Colonic mucosa (tissue), 4 donors: ENCODE data around the gene ZCCHC17. TPM values are rescaled to one million over a fixed set of nuclear protein-coding genes. Genes with fewer than 3 reads are reported as not detected.

Experiments
- DNase-seq: peaks from one replicate; pipeline ENCODE4 v3.0.0-alpha.2; 2020
- H3K27ac ChIP-seq: fragments of 200-600 bp; one replicate; pipeline ENCODE4 v1.8.0; 2021
- H3K27me3 ChIP-seq: fragments of 200-600 bp; one replicate; pipeline ENCODE4 v1.8.0; 2021
- H3K36me3 ChIP-seq: fragments of 200-600 bp; one replicate; pipeline ENCODE4 v1.8.0; 2021
- H3K4me1 ChIP-seq: fragments of 200-600 bp; one replicate; pipeline ENCODE4 v1.8.0; 2021; ENCODE audit warnings: mild to moderate bottlenecking
- H3K4me3 ChIP-seq: fragments of 200-600 bp; one replicate; pipeline ENCODE4 v1.8.0; 2021
- H3K9ac ChIP-seq, 2 donors: one replicate each; pipeline ENCODE4 v1.7.0; 2013; ENCODE audit warnings: control low read depth in 2 of 2, low read depth in 2 of 2, low read length in 2 of 2
- H3K9me3 ChIP-seq: fragments of 200-600 bp; one replicate; pipeline ENCODE4 v1.8.0; 2021
- CTCF ChIP-seq: fragments of 200-600 bp; IDR thresholded peaks from one replicate; pipeline ENCODE4 v1.8.0; 2022; ENCODE audit warnings: antibody characterized with exemption, mild to moderate bottlenecking
- intact Hi-C: fragments of 100-400 bp; cut with DNase I; formaldehyde crosslinking; loops from one replicate; pipeline ENCODE4 v1.14.1; 2022
- total RNA-seq, 2 donors: library from RNA; stranded (reverse); fragmentation: NEBNext Ultra II Directional in 1 of 2; extraction: Animal tissue kit (Norgen Biotek cat#: 25700) in 1 of 2; gene quantifications; one replicate each; pipeline ENCODE4 v1.2.1, GENCODE V29; 2021
- donor health status: healthy.
- donor health status: DM: no; HTN: no; CAD: no.
- donor health status: DM: no; HTN: no; CAD: no.

Gene ZCCHC17
- total RNA-seq, 2 donors from 2014 or later, result 19.8 to 23.9 TPM

- Histone ChIP-seq H3K9me3 (no peaks in the 10 kb centered on the region), H3K9ac (no peak overlapping the region), H3K36me3 (no peaks in the 10 kb centered on the region), H3K27me3 (no peaks in the 10 kb centered on the region), H3K4me3 (no peak overlapping the region), H3K4me1 (no peaks in the 10 kb centered on the region), H3K27ac (no peak overlapping the region)
- intact Hi-C loops, result no loop called here
- DNase-seq, result no peak
- TF ChIP-seq CTCF, result no peak
These were observed 47.7 kb downstream of the ZCCHC17 start for GRCh38 chr1:31344503-31344902.

- intact Hi-C loops, result no loop called here
- no peaks in the 10 kb centered on the region for H3K36me3 ChIP-seq
- no peak overlapping the region for H3K27ac ChIP-seq
These were observed 48.8 kb downstream of the ZCCHC17 start for GRCh38 chr1:31345635-31346034.

GRCh38 chr1:31346785-31347184 lies 50.0 kb downstream of the ZCCHC17 start:
- no peaks in the 10 kb centered on the region for H3K4me1 ChIP-seq
- no peaks in the 10 kb centered on the region for H3K27me3 ChIP-seq
- no peak for DNase-seq
- intact Hi-C loops, result no loop called here
- no peak overlapping the region for H3K9ac ChIP-seq
- H3K27ac ChIP-seq, result no peak overlapping the region
- no peak for TF ChIP-seq CTCF
- no peaks in the 10 kb centered on the region for H3K36me3 ChIP-seq
- no peaks in the 10 kb centered on the region for H3K9me3 ChIP-seq
- H3K4me3 ChIP-seq, result no peak overlapping the region

More at GRCh38 chr1:31345635-31346034, 48.8 kb downstream of the ZCCHC17 start:
- no peak for DNase-seq
- no peaks in the 10 kb centered on the region for H3K9me3 ChIP-seq
- no peaks in the 10 kb centered on the region for H3K27me3 ChIP-seq
- TF ChIP-seq CTCF, result no peak
- no peak overlapping the region for H3K9ac ChIP-seq
- no peak overlapping the region for H3K4me3 ChIP-seq
- no peaks in the 10 kb centered on the region for H3K4me1 ChIP-seq

GRCh38 chr1:31348449-31348848 lies 51.6 kb downstream of the ZCCHC17 start:
- TF ChIP-seq CTCF, result no peak
- H3K36me3 ChIP-seq, result no peaks in the 10 kb centered on the region
- no peak for DNase-seq

GRCh38 chr1:31354283-31354682 lies 57.5 kb downstream of the ZCCHC17 start:
- Histone ChIP-seq H3K4me1 (no peaks in the 10 kb centered on the region), H3K36me3 (no peaks in the 10 kb centered on the region), H3K27me3 (no peaks in the 10 kb centered on the region), H3K9me3 (no peaks in the 10 kb centered on the region), H3K4me3 (no peak overlapping the region), H3K9ac (no peak overlapping the region), H3K27ac (no peak overlapping the region)
- intact Hi-C loops, result no loop called here
- no peak for TF ChIP-seq CTCF
- no peak for DNase-seq

More at GRCh38 chr1:31348449-31348848, 51.6 kb downstream of the ZCCHC17 start:
- Histone ChIP-seq H3K27me3 (no peaks in the 10 kb centered on the region), H3K4me3 (no peak overlapping the region), H3K4me1 (no peaks in the 10 kb centered on the region), H3K9ac (no peak overlapping the region), H3K27ac (no peak overlapping the region), H3K9me3 (no peaks in the 10 kb centered on the region)
- intact Hi-C loops, result no loop called here

- Histone ChIP-seq H3K9ac (no peak overlapping the region), H3K4me3 (no peak overlapping the region), H3K4me1 (no peaks in the 10 kb centered on the region), H3K9me3 (no peaks in the 10 kb centered on the region), H3K36me3 (no peaks in the 10 kb centered on the region), H3K27ac (no peak overlapping the region), H3K27me3 (no peaks in the 10 kb centered on the region)
- no peak for DNase-seq
- intact Hi-C loops, result no loop called here
- TF ChIP-seq CTCF, result no peak
These were observed 59.6 kb downstream of the ZCCHC17 start for GRCh38 chr1:31356427-31356826.
